GM12874 (cell line): Measurements from ENCODE around the gene SP4.

Experiments
- CTCF ChIP-seq: IDR thresholded peaks from 2 replicates; pipeline ENCODE4 v1.5.1; 2011; ENCODE audit warnings: low read depth, mild to moderate bottlenecking, control low read depth, low read length, moderate library complexity; ENCODE audit not compliant: insufficient read depth

Gene SP4

GRCh38 chr7:21526448-21526847 lies 98.6 kb downstream of the SP4 start:
- no peak for TF ChIP-seq CTCF

GRCh38 chr7:21538936-21539495 lies 111.1 kb downstream of the SP4 start:
- TF ChIP-seq CTCF = no peak

GRCh38 chr7:21542891-21543527 lies 115.1 kb downstream of the SP4 start, which contains the start of gene DNAH11:
TSS of gene DNAH11 (plus strand) at chr7:21543039. CDS start at chr7:21543246, 207 bp downstream.
- TF ChIP-seq CTCF = no peak

GRCh38 chr7:21543528-21544302 lies 115.8 kb downstream of the SP4 start:
- no peak for TF ChIP-seq CTCF

- no peak for TF ChIP-seq CTCF
Observed at GRCh38 chr7:21544303-21544656, 116.4 kb downstream of the SP4 start.

GRCh38 chr7:21544715-21545114 lies 116.8 kb downstream of the SP4 start:
- TF ChIP-seq CTCF = no peak

GRCh38 chr7:21547501-21547900 lies 119.6 kb downstream of the SP4 start:
- no peak for TF ChIP-seq CTCF
